DOHH2 (cell line): ENCODE results near the gene ZMIZ1.

Experiments
- H3F3A ChIP-seq: fragments of 200-600 bp; sonication (generic), shearing (Covaris generic); 2 replicates; pipeline ENCODE4 v1.6.0; 2016; ENCODE audit warnings: antibody characterized with exemption, mild to moderate bottlenecking; ENCODE audit not compliant: control insufficient read depth, insufficient read depth
- H3K27ac ChIP-seq: fragments of 200-600 bp; sonication (generic); 2 replicates; pipeline ENCODE4 v1.5.1; 2014; ENCODE audit warnings: low read depth, mild to moderate bottlenecking, low read length, moderate library complexity
- H3K27me3 ChIP-seq: fragments of 200-600 bp; sonication (generic); 2 replicates; pipeline ENCODE4 v1.6.1; 2014; ENCODE audit warnings: mild to moderate bottlenecking, low read length, mixed read lengths; ENCODE audit not compliant: control insufficient read depth
- H3K36me3 ChIP-seq: fragments of 200-600 bp; sonication (generic); 2 replicates; pipeline ENCODE4 v1.6.1; 2014; ENCODE audit warnings: mild to moderate bottlenecking, low read length, moderate library complexity, mixed read lengths; ENCODE audit not compliant: control insufficient read depth
- H3K4me1 ChIP-seq: fragments of 200-600 bp; sonication (generic); 2 replicates; pipeline ENCODE4 v1.6.1; 2014; ENCODE audit warnings: mild to moderate bottlenecking, low read length, mixed read lengths; ENCODE audit not compliant: control insufficient read depth
- H3K4me2 ChIP-seq: fragments of 200-600 bp; sonication (generic); 2 replicates; pipeline ENCODE4 v1.6.0; 2014; ENCODE audit warnings: mild to moderate bottlenecking, low read length, moderate library complexity
- H3K4me3 ChIP-seq: fragments of 200-600 bp; sonication (generic); 2 replicates; pipeline ENCODE4 v1.5.1; 2014; ENCODE audit warnings: mild to moderate bottlenecking, low read length, mixed read lengths
- H3K79me2 ChIP-seq: fragments of 200-600 bp; sonication (generic); 2 replicates; pipeline ENCODE4 v1.6.1; 2014; ENCODE audit warnings: mild to moderate bottlenecking, low read length, mixed read lengths; ENCODE audit not compliant: control insufficient read depth
- H3K9me2 ChIP-seq: fragments of 200-600 bp; sonication (generic); replicated peaks from 2 replicates; pipeline ENCODE4 v1.6.1; 2014; ENCODE audit warnings: mild to moderate bottlenecking, low read length, mixed read lengths; ENCODE audit not compliant: control insufficient read depth
- H3K9me3 ChIP-seq: fragments of 200-600 bp; sonication (generic); 2 replicates; pipeline ENCODE4 v1.6.1; 2014; ENCODE audit warnings: antibody characterized with exemption, low read length, mixed read lengths; ENCODE audit not compliant: control insufficient read depth, insufficient read depth
- H4K20me1 ChIP-seq: fragments of 200-600 bp; sonication (generic); 2 replicates; pipeline ENCODE4 v1.6.0; 2014; ENCODE audit warnings: low read depth, mild to moderate bottlenecking, antibody characterized with exemption, low read length, moderate library complexity; ENCODE audit not compliant: control insufficient read depth, insufficient read depth
- CTCF ChIP-seq: fragments of 200-600 bp; sonication (generic); IDR thresholded peaks from one replicate; pipeline ENCODE4 v1.5.1; 2014; ENCODE audit warnings: antibody characterized with exemption, mild to moderate bottlenecking, low read depth, low read length; ENCODE audit not compliant: poor library complexity, severe bottlenecking
- EZH2phosphoT487 ChIP-seq: fragments of 200-600 bp; sonication (generic); IDR thresholded peaks from 2 replicates; pipeline ENCODE4 v1.6.1; 2017; ENCODE audit warnings: borderline replicate concordance, mild to moderate bottlenecking, antibody characterized with exemption, low read length, moderate library complexity, mixed read lengths

Gene ZMIZ1

GRCh38 chr10:79181227-79181626 is 112.5 kb downstream of the ZMIZ1 start:
- no peak overlapping the region for H3K4me3 ChIP-seq
- no peaks in the 10 kb centered on the region for H4K20me1 ChIP-seq
- no peaks in the 10 kb centered on the region for H3K79me2 ChIP-seq
- no peaks in the 10 kb centered on the region for H3K9me2 ChIP-seq
- H3F3A ChIP-seq: no peaks in the 10 kb centered on the region
- peaks cover 30% of the 10 kb centered on the region for H3K4me1 ChIP-seq
- no peak overlapping the region for H3K4me2 ChIP-seq
- no peak for TF ChIP-seq EZH2phosphoT487
- TF ChIP-seq CTCF: no peak
- H3K27me3 ChIP-seq: peaks cover 18% of the 10 kb centered on the region
- H3K36me3 ChIP-seq: no peaks in the 10 kb centered on the region
- H3K27ac ChIP-seq: no peak overlapping the region
- no peaks in the 10 kb centered on the region for H3K9me3 ChIP-seq

- Histone ChIP-seq H3F3A (no peaks in the 10 kb centered on the region), H3K27ac (no peak overlapping the region), H3K27me3 (peaks cover 24% of the 10 kb centered on the region), H3K79me2 (no peaks in the 10 kb centered on the region), H3K4me3 (no peak overlapping the region), H3K4me1 (peaks cover 25% of the 10 kb centered on the region), H3K9me2 (no peaks in the 10 kb centered on the region), H4K20me1 (no peaks in the 10 kb centered on the region), H3K36me3 (no peaks in the 10 kb centered on the region), H3K9me3 (no peaks in the 10 kb centered on the region), H3K4me2 (no peak overlapping the region)
- TF ChIP-seq EZH2phosphoT487 (no peak), CTCF (no peak)
These were observed 113.1 kb downstream of the ZMIZ1 start for GRCh38 chr10:79181698-79182521.

- Histone ChIP-seq H3K27me3 (peaks cover 28% of the 10 kb centered on the region), H3K4me2 (no peak overlapping the region), H3K36me3 (no peaks in the 10 kb centered on the region), H3K4me1 (peaks cover 15% of the 10 kb centered on the region), H3K9me3 (no peaks in the 10 kb centered on the region), H3K4me3 (no peak overlapping the region), H3K79me2 (no peaks in the 10 kb centered on the region), H3F3A (no peaks in the 10 kb centered on the region), H3K9me2 (no peaks in the 10 kb centered on the region), H4K20me1 (no peaks in the 10 kb centered on the region), H3K27ac (no peak overlapping the region)
- TF ChIP-seq CTCF: no peak
- no peak for TF ChIP-seq EZH2phosphoT487
These were observed 114.2 kb downstream of the ZMIZ1 start for GRCh38 chr10:79182781-79183467.
